Ureter (tissue), 1 donor: ENCODE results near the gene LRRC10B. TPM values are rescaled to one million over a fixed set of nuclear protein-coding genes. Genes with fewer than 3 reads are reported as not detected.
A peak's percentile ranks its signal among the peaks of the same experiment; 100 is the strongest.

Experiments used
- DNase-seq: peaks from one replicate; pipeline ENCODE4 v3.0.0-alpha.2; 2020; ENCODE audit warnings: low spot score
- total RNA-seq: library from RNA; stranded (reverse); gene quantifications from one replicate; pipeline ENCODE4 v1.2.4, GENCODE V29; 2023
- donor health status: DM: yes; HTN: yes; CAD: no.

The LRRC10B gene
- total RNA-seq, 1 donor from 2014 or later: 0.89 TPM

- no peak for DNase-seq
Observed at GRCh38 chr11:61486779-61487178, 21.8 kb upstream of the LRRC10B start.

GRCh38 chr11:61487342-61488025 lies 21.1 kb upstream of the LRRC10B start:
- DNase-seq: no peak

- DNase-seq: peak; percentile 79
Observed at GRCh38 chr11:61488651-61489291, 19.8 kb upstream of the LRRC10B start.

- no peak for DNase-seq
Observed at GRCh38 chr11:61489833-61490721, 18.5 kb upstream of the LRRC10B start.

- DNase-seq: no peak
Observed at GRCh38 chr11:61491736-61492395, 16.7 kb upstream of the LRRC10B start.

GRCh38 chr11:61494381-61494961 lies 14.1 kb upstream of the LRRC10B start:
- no peak for DNase-seq

GRCh38 chr11:61495801-61496601 lies 12.5 kb upstream of the LRRC10B start:
- DNase-seq: no peak

- DNase-seq: no peak
Observed at GRCh38 chr11:61496602-61497400, 11.7 kb upstream of the LRRC10B start.

GRCh38 chr11:61497473-61497872 lies 11.1 kb upstream of the LRRC10B start:
- no peak for DNase-seq

- DNase-seq: no peak
Observed at GRCh38 chr11:61497876-61498275, 10.7 kb upstream of the LRRC10B start.

- no peak for DNase-seq
Observed at GRCh38 chr11:61498767-61499341, 9.7 kb upstream of the LRRC10B start.

- DNase-seq: no peak
Observed at GRCh38 chr11:61499816-61500491, 8.6 kb upstream of the LRRC10B start.

GRCh38 chr11:61502522-61502921 lies 6.0 kb upstream of the LRRC10B start:
- DNase-seq: no peak

GRCh38 chr11:61503135-61503770 lies 5.3 kb upstream of the LRRC10B start:
- no peak for DNase-seq

GRCh38 chr11:61505106-61505505 lies 3.4 kb upstream of the LRRC10B start:
- DNase-seq: no peak

GRCh38 chr11:61505640-61506155 lies 2.9 kb upstream of the LRRC10B start:
- no peak for DNase-seq

- no peak for DNase-seq
Observed at GRCh38 chr11:61507012-61507768, 1.4 kb upstream of the LRRC10B start.
